ENCODE data around the gene CIRBP.

The CIRBP gene

DNA sequence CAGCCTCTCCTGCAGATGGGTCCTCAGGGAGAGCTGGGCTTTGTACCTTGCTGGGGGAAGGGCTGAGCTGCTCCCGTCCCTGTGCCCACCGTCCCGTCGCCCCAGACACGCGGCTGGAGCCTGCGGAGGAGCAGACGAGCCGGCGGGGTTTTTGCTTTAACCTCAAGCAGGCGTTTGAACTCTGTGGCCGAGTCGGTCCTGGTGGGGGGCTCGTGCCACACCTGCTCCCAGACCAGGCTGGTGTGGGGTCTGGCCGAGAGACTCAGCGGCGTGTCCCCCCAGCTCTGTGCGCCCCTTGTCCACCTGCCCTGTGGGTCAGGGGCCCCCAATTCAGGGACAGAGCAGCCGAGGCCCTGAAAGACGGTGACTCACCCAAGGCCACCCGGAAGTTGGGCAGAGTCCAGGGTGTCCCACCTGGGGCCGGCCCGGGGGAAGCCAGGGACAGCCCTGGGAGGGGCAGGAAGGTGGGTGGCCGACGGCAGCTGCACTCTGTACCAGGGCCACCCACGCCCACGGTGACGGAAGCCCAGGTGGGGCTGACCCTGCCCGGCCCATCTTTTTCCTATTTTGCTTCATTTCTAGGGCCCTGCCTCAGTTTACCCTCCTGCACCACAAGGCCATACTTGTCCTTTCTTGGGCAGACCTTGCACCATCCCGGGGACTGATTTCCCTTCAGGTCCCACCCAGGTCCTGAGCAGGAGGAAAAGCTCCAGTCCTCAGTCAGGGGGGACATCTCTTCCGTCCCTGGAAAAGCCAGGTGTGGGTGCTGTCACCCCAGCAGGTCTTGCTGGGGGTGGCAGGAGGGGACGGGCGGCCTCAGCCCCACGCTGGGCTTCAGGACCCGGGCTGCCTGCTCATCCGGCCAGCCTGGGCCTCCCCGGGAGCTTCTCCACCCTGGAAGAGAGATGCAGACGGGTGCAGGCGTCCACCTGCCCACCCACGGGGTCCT, 21.8 kb downstream of the CIRBP start:
- FAIRE-seq, result no peak
- TF ChIP-seq, protein P1, sequence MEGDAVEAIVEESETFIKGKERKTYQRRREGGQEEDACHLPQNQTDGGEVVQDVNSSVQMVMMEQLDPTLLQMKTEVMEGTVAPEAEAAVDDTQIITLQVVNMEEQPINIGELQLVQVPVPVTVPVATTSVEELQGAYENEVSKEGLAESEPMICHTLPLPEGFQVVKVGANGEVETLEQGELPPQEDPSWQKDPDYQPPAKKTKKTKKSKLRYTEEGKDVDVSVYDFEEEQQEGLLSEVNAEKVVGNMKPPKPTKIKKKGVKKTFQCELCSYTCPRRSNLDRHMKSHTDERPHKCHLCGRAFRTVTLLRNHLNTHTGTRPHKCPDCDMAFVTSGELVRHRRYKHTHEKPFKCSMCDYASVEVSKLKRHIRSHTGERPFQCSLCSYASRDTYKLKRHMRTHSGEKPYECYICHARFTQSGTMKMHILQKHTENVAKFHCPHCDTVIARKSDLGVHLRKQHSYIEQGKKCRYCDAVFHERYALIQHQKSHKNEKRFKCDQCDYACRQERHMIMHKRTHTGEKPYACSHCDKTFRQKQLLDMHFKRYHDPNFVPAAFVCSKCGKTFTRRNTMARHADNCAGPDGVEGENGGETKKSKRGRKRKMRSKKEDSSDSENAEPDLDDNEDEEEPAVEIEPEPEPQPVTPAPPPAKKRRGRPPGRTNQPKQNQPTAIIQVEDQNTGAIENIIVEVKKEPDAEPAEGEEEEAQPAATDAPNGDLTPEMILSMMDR (IDR thresholded peaks at IDR 0.05; ENCODE audit: insufficient read depth, missing control alignments), result no peak
- DNase-seq (ENCODE audit: insufficient read length, low spot score), result no peak

GRCh38 chr19:1291761-1292418, 22.8 kb downstream of the CIRBP start:
- DNase-seq (ENCODE audit: insufficient read length, low spot score) (no peak), FAIRE-seq (no peak)
- TF ChIP-seq, protein P1 (IDR thresholded peaks at IDR 0.05; ENCODE audit: insufficient read depth, missing control alignments), result no peak

DNA sequence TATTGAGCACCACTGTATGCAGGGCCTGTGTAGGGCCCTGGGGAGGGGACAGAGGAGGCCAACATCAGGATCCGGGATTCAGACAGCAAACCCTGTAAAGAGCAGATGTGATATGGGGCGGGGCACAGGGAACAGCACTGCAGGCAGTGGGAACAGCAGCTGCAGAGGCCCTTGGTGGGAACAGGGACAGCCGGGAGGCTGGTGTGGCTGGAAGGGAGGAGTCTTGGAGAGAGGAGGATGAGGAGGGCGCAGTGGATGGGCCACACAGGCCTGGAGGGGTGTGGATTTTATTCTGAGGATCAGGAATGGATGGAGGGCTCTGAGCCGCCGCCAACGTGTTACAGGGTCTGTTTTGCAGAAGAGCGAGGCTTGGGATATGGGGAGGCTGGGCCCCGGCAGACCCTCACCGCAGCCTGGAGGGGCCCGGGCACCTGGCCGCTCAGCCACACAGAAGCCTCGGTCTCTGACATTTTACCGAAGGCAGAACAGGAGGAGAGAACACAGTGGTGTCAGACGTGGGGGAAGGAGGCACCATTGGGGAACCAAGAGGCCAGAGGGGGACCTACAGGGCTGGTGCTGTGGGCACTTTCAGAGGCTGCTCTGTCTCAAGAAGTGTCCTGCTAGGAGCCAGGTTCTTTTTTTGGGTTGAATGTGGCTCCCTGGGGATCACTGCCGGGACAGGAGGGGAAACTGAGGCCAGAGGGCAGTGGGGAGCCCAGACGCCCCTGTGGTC, 23.5 kb downstream of the CIRBP start:
- TF ChIP-seq, protein P1 (IDR thresholded peaks at IDR 0.05; ENCODE audit: insufficient read depth, missing control alignments), result no peak
- DNase-seq (ENCODE audit: insufficient read length, low spot score) (no peak), FAIRE-seq (no peak)

DNA sequence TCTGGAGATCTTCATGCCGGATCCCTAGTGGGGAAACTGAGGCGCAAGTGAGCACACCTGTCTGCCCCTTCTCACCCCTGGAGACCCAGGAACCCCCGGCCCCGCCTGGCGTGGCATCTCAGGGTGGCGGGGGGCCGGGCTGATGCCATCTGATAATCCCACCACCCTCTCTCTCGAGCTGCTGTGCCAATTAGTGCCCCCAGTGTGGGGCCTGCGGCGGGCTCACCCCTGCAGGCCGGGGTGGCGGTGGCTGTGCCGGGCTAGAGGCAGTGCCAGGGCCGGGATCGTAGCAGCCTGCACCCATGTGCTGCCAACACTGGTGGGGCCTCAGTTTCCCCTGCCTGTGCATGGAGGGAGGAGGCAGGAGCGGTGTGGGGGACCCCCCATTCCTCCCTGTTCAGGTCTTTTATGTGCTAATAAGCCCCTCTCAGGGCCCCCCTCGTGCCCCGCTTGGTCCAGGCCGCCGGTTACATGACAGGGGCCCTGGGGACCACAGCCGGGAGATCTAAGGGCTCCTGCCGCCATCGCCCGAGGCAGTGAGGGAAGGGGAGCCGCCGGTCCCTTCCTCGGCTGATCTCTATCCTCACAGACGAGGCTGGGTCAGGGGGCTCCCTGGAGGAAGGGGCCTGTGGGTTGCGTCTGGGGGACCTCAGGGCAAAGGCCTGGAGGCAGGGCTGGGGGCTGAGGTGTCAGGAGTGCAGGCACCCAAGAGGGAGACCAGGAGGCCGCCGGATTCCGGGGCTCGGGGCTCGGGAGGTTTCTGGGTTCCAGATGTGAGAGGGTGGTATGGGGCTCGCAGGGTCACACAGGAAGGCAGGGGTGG, 24.9 kb downstream of the CIRBP start:
- TF ChIP-seq, protein P1 (IDR thresholded peaks at IDR 0.05; ENCODE audit: insufficient read depth, missing control alignments), result no peak
- no peak for FAIRE-seq
- DNase-seq (ENCODE audit: insufficient read length, low spot score), result no peak

- no peak for FAIRE-seq
- TF ChIP-seq, protein P1 (IDR thresholded peaks at IDR 0.05; ENCODE audit: insufficient read depth, missing control alignments), result no peak
- DNase-seq (ENCODE audit: insufficient read length, low spot score), result no peak
Observed at GRCh38 chr19:1294688-1295087, 25.6 kb downstream of the CIRBP start.

- no peak for DNase-seq (ENCODE audit: insufficient read length, low spot score)
- TF ChIP-seq, protein P1 (IDR thresholded peaks at IDR 0.05; ENCODE audit: insufficient read depth, missing control alignments), result no peak
- FAIRE-seq, result no peak
Observed at GRCh38 chr19:1295169-1296012, 26.3 kb downstream of the CIRBP start.
